ENCODE data around the gene SOS1.
"Not testable (repeated sequence)": the region's sequence is repeated elsewhere in the genome, so short reads cannot be mapped to it uniquely, and the experiment has no call there.

Gene SOS1

GRCh38 chr2:38968021-38968420 is 152.8 kb downstream of the SOS1 start:
- DNase-seq (ENCODE audit: low spot score): no peak

GRCh38 chr2:38966678-38967077 is 154.2 kb downstream of the SOS1 start:
- no peak for DNase-seq (ENCODE audit: low spot score)

GRCh38 chr2:38966006-38966405 is 154.8 kb downstream of the SOS1 start:
- DNase-seq (ENCODE audit: low spot score): no peak

- no peak for DNase-seq (ENCODE audit: low spot score)
Measured at GRCh38 chr2:38960609-38961320, 160.1 kb downstream of the SOS1 start.

- DNase-seq (ENCODE audit: low spot score): peak; percentile 87
Measured at GRCh38 chr2:38959938-38960608, 160.8 kb downstream of the SOS1 start.

- DNase-seq (ENCODE audit: low spot score): no peak
Measured at GRCh38 chr2:38959466-38959865, 161.4 kb downstream of the SOS1 start.

- no peak for DNase-seq (ENCODE audit: low spot score)
Measured at GRCh38 chr2:38957972-38958371, 162.9 kb downstream of the SOS1 start.

- no peak for DNase-seq (ENCODE audit: low spot score)
Measured at GRCh38 chr2:38951766-38952165, 169.1 kb downstream of the SOS1 start.

- DNase-seq (ENCODE audit: low spot score): no peak
Measured at GRCh38 chr2:38948995-38949394, 171.9 kb downstream of the SOS1 start.

- no peak for DNase-seq (ENCODE audit: low spot score)
Measured at GRCh38 chr2:38948387-38948882, 172.4 kb downstream of the SOS1 start.

- peak; percentile 80 for DNase-seq (ENCODE audit: low spot score)
Measured at GRCh38 chr2:38947241-38948239, 173.3 kb downstream of the SOS1 start.

- no peak for DNase-seq (ENCODE audit: low spot score)
Measured at GRCh38 chr2:38945911-38946310, 174.9 kb downstream of the SOS1 start.

- DNase-seq (ENCODE audit: low spot score): no peak
Measured at GRCh38 chr2:38945372-38945771, 175.5 kb downstream of the SOS1 start.

- DNase-seq (ENCODE audit: low spot score): no peak
Measured at GRCh38 chr2:38943784-38944183, 177.1 kb downstream of the SOS1 start.

GRCh38 chr2:38940746-38941145 is 180.1 kb downstream of the SOS1 start:
- no peak for DNase-seq (ENCODE audit: low spot score)

GRCh38 chr2:38937548-38937947 is 183.3 kb downstream of the SOS1 start:
- DNase-seq (ENCODE audit: low spot score): no peak

- not testable (repeated sequence) for DNase-seq (ENCODE audit: low spot score)
Measured at GRCh38 chr2:38936516-38936915, 184.3 kb downstream of the SOS1 start.

GRCh38 chr2:38935568-38936172 is 185.2 kb downstream of the SOS1 start:
- DNase-seq (ENCODE audit: low spot score): no peak

GRCh38 chr2:38934742-38935141 is 186.1 kb downstream of the SOS1 start:
- no peak for DNase-seq (ENCODE audit: low spot score)

GRCh38 chr2:38933653-38934052 is 187.2 kb downstream of the SOS1 start:
- DNase-seq (ENCODE audit: low spot score): no peak

GRCh38 chr2:38932586-38932985 is 188.3 kb downstream of the SOS1 start:
- no peak for DNase-seq (ENCODE audit: low spot score)

All from germinal center (tissue), 1 donor.